Thyroid gland (tissue), 4 donors: ENCODE measurements around the gene ETV6. TPM values are rescaled to one million over a fixed set of nuclear protein-coding genes. Genes with fewer than 3 reads are reported as not detected.

Source experiments
- DNase-seq, 2 donors: peaks; one replicate each; pipeline ENCODE4 v3.0.0-alpha.2; 2019
- H3K27ac ChIP-seq, 3 donors: fragments of 200-600 bp; sonication (generic); 1 replicate in 2 of 3; 2 replicates in 1 of 3; pipeline ENCODE4 v1.5.1; 2016 to 2019; ENCODE audit warnings: mild to moderate bottlenecking in 1 of 3, moderate library complexity in 1 of 3
- H3K27me3 ChIP-seq: fragments of 200-600 bp; sonication (generic); one replicate; pipeline ENCODE4 v1.5.1; 2019
- H3K36me3 ChIP-seq, 2 donors: fragments of 200-600 bp; sonication (generic); one replicate each; pipeline ENCODE4 v1.5.1; 2016 to 2019
- H3K4me1 ChIP-seq, 2 donors: fragments of 200-600 bp; sonication (generic); one replicate each; pipeline ENCODE4 v1.5.1; 2017 to 2019
- H3K4me3 ChIP-seq, 3 donors: fragments of 200-600 bp; sonication (generic); replicated peaks in 1 of 3; 1 replicate in 2 of 3; 2 replicates in 1 of 3; pipeline ENCODE4 v1.5.1; 2016; ENCODE audit warnings: mild to moderate bottlenecking in 1 of 3
- H3K9me3 ChIP-seq: fragments of 200-600 bp; sonication (generic); one replicate; pipeline ENCODE4 v1.5.1; 2017
- POLR2A ChIP-seq, 2 donors: fragments of 450-650 bp; IDR thresholded peaks; one replicate each; pipeline ENCODE4 v1.6.1; 2017; ENCODE audit warnings: antibody characterized with exemption in 2 of 2, mild to moderate bottlenecking in 2 of 2, moderate library complexity in 1 of 2
- WGBS, 2 donors: methylation state at CpG; one replicate each; pipeline ENCODE4 v1.1.5; 2017; 5-methylcytosine and 5-hydroxymethylcytosine counted together
- intact Hi-C: fragments of 100-400 bp; cut with DNase I; formaldehyde crosslinking; loops from one replicate; pipeline ENCODE4 v1.15.1; 2023
- total RNA-seq, 4 donors: library from RNA; depleted of rRNA; stranded (reverse); fragments of >200 nt; gene quantifications; one replicate each; pipeline ENCODE4 v1.2.3, GENCODE V29; 2016
- TF ChIP-seq, protein P1 (sequence below), 6 experiments: fragments of 200-600 bp in 3 of 6; fragments of 450-650 bp in 3 of 6; sonication (generic) in 3 of 6; IDR thresholded peaks; one replicate each; pipeline ENCODE4 v1.5.1; 2016 to 2019; ENCODE audit warnings: antibody characterized with exemption in 6 of 6, mild to moderate bottlenecking in 2 of 6, inconsistent platforms in 1 of 6, moderate library complexity in 1 of 6

The ETV6 gene
- total RNA-seq, 4 donors from 2014 or later, result 16.6 to 35.6 (median 17.2) TPM

DNA sequence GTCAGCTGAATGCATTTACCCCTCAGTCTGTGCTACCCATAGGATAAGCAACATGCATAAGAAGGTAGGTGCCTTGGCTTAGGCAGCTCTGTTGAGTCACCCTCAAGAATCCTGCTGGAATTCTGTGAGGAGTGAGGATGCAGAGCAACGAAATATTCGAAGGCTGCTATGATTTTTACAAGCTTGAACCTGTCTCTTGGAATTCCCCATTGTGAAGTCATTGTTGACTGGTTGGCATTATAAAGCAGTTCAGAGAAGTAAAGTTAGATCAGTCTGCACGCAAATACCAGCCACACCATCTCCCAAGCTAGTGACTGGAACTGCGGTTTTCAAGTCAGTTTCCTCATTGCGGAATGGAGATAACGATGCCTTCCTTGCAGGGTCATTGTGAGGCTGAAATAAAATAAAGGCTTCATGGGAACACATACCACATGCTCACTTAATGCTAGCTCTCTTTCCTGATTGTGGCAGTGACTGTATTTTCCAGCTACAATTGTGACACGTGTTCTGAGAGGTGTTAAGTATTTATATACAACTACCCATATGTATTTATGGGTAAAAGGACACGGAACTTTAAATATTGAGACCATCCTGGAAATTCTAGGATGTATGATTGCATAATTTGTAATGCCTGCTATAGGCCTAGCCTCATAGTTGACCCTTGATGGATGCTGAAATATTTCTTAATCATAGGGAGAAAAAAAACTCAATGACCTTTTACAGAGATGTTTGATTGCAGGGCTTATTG is 96.7 kb downstream of the ETV6 start:
- no peak overlapping the region for H3K27ac ChIP-seq
- DNase-seq, result no peak
- 87 to 90% methylated on average over 8 of the region's 8 CpGs for WGBS, 2 donors
- TF ChIP-seq POLR2A (IDR thresholded peaks at IDR 0.05), result no peak
- TF ChIP-seq, protein P1, sequence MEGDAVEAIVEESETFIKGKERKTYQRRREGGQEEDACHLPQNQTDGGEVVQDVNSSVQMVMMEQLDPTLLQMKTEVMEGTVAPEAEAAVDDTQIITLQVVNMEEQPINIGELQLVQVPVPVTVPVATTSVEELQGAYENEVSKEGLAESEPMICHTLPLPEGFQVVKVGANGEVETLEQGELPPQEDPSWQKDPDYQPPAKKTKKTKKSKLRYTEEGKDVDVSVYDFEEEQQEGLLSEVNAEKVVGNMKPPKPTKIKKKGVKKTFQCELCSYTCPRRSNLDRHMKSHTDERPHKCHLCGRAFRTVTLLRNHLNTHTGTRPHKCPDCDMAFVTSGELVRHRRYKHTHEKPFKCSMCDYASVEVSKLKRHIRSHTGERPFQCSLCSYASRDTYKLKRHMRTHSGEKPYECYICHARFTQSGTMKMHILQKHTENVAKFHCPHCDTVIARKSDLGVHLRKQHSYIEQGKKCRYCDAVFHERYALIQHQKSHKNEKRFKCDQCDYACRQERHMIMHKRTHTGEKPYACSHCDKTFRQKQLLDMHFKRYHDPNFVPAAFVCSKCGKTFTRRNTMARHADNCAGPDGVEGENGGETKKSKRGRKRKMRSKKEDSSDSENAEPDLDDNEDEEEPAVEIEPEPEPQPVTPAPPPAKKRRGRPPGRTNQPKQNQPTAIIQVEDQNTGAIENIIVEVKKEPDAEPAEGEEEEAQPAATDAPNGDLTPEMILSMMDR (IDR thresholded peaks at IDR 0.05), result no peak
- no peaks in the 10 kb centered on the region for H3K27me3 ChIP-seq
- intact Hi-C loops, result no loop called here
- H3K36me3 ChIP-seq, result no peaks in the 10 kb centered on the region
- H3K4me3 ChIP-seq, result no peak overlapping the region
- H3K9me3 ChIP-seq, result no peaks in the 10 kb centered on the region
- H3K4me1 ChIP-seq, result peaks cover 6 to 9% of the 10 kb centered on the region in 2 donors

DNA sequence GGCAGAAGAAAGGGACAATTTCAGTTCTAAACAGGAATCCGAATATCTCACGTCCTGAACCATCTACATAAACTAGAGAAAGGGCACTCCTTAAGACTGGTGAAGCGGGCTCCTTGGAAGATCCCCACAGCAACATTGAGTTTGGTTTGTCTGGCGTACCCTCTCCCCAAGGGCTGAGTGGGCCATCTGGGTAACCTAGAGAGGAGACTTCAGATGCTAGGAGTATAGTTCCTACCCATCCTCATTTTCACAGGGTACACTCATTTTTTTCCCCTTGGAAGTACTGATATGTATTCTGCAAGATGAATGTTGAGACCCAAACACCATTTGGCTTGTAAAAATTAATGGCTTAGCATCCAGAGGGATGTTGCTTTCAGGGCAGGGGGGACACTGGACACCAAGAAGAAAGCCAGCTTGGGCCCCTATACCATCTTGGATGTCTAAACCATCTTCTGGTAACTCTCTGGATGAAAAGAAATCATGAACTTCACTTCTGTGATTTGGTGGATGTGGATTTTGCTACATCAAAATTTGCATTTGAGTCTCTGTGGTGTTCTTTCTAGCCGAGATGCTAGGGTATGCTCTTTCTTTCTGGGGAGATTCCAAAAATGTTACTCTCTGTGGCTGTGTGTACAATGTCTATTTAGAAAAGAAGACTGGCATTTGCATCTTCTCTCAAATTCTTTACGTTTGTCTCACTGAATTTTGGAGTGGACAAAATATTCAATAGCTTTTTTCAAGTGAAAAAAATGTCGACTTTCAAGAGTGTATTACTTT is 97.7 kb downstream of the ETV6 start:
- no peaks in the 10 kb centered on the region for H3K36me3 ChIP-seq
- no peak overlapping the region for H3K4me3 ChIP-seq
- H3K27ac ChIP-seq, result no peak overlapping the region
- DNase-seq, result no peak
- TF ChIP-seq, protein P1 (IDR thresholded peaks at IDR 0.05), result no peak
- no peak for TF ChIP-seq POLR2A (IDR thresholded peaks at IDR 0.05)
- WGBS, 2 donors, result 80 to 84% methylated on average over 7 of the region's 7 CpGs
- peaks cover 6 to 9% of the 10 kb centered on the region in 2 donors for H3K4me1 ChIP-seq
- no peaks in the 10 kb centered on the region for H3K27me3 ChIP-seq
- no peaks in the 10 kb centered on the region for H3K9me3 ChIP-seq
- intact Hi-C loops, result no loop called here

DNA sequence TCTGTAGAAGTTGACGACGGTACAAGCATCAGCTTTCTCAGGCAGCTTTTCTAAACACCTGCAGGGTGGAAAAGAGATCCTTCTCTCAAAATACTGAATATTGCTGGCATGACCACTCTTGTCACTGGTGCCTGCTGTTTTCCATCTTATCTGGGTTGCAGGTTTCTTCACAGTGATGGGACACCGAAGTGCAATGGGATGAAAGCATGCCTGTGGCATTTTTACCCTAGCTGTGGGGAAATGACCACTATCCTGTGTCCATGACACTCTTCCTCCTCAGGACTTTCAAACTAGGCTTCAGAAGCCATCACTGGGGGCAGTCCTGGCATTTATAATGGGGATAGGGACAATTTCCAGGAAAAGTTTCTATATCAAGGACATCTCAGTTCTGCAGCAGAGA is 98.5 kb downstream of the ETV6 start:
- TF ChIP-seq, protein P1 (IDR thresholded peaks at IDR 0.05), result no peak
- TF ChIP-seq POLR2A (IDR thresholded peaks at IDR 0.05), result no peak
- H3K4me1 ChIP-seq, result peaks cover 7 to 9% of the 10 kb centered on the region in 2 donors
- H3K4me3 ChIP-seq, result no peak overlapping the region
- H3K9me3 ChIP-seq, result no peaks in the 10 kb centered on the region
- no peaks in the 10 kb centered on the region for H3K27me3 ChIP-seq
- intact Hi-C loops, result no loop called here
- no peak overlapping the region for H3K27ac ChIP-seq
- no peaks in the 10 kb centered on the region for H3K36me3 ChIP-seq
- DNase-seq, result no peak
- WGBS, 2 donors, result 64 to 70% methylated on average over 3 of the region's 3 CpGs

DNA sequence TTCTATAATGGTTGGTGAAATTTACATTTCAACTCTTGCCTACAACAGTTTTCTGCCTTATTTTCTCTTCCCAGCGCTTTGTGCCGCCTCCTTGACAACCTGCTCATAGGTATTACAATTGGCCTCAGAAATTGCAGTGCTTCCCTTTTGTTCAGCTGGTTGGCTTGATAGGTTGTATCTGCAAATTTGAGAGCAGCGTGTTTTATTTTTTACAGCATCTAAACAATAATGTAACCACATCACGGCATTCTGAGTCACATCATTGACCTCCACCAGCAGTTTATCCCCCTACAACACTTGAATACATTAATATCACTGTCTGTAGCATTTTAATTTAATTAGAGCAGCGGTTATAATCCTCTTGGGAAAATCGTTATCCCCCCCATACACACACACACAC is 99.4 kb downstream of the ETV6 start:
- Histone ChIP-seq H3K4me3 (no peak overlapping the region), H3K9me3 (no peaks in the 10 kb centered on the region), H3K4me1 (peaks cover 9 to 12% of the 10 kb centered on the region in 2 donors), H3K27me3 (no peaks in the 10 kb centered on the region), H3K36me3 (peaks cover 0 to 6% of the 10 kb centered on the region in 2 donors), H3K27ac (no peak overlapping the region)
- 95 to 96% methylated on average over 6 of the region's 6 CpGs for WGBS, 2 donors
- DNase-seq, result no peak
- TF ChIP-seq, protein P1 (IDR thresholded peaks at IDR 0.05), result no peak
- TF ChIP-seq POLR2A (IDR thresholded peaks at IDR 0.05), result no peak
- intact Hi-C loops, result no loop called here
